ENCODE measurements around the gene RALGPS1. TPM values are rescaled to one million over a fixed set of nuclear protein-coding genes. Genes with fewer than 3 reads are reported as not detected.

RALGPS1 gene
- total RNA-seq, 4 donors from 2014 or later: 27.3 to 42.1 (median 39.1) TPM

DNA sequence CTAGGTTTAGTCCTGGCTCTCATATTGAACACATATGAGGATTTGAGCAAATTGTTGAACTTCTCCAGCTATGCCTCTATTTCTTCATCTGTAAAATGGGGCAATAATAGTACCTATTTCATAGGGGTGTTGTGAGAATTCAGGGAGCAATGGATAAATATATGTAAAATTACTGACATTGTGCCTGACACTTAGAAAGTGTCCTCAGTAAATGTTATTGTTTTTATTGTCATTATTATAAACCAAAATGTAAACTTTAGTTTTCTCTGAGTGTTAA lies 106.2 kb downstream of the RALGPS1 start:
- Histone ChIP-seq H3K27ac (peak overlapping the region in 1 of 3 donors; percentile 99), H3K4me1 (peaks cover 27 to 38% of the 10 kb centered on the region in 2 donors), H3K27me3 (no peaks in the 10 kb centered on the region), H3K36me3 (no peaks in the 10 kb centered on the region), H3K4me3 (replicated peaks in 1 of 3) (no peak overlapping the region), H3K9me3 (no peaks in the 10 kb centered on the region)
- intact Hi-C loops (cut with DNase I): no loop called here
- no peak for TF ChIP-seq POLR2A (IDR thresholded peaks at IDR 0.05)
- TF ChIP-seq, protein P1, sequence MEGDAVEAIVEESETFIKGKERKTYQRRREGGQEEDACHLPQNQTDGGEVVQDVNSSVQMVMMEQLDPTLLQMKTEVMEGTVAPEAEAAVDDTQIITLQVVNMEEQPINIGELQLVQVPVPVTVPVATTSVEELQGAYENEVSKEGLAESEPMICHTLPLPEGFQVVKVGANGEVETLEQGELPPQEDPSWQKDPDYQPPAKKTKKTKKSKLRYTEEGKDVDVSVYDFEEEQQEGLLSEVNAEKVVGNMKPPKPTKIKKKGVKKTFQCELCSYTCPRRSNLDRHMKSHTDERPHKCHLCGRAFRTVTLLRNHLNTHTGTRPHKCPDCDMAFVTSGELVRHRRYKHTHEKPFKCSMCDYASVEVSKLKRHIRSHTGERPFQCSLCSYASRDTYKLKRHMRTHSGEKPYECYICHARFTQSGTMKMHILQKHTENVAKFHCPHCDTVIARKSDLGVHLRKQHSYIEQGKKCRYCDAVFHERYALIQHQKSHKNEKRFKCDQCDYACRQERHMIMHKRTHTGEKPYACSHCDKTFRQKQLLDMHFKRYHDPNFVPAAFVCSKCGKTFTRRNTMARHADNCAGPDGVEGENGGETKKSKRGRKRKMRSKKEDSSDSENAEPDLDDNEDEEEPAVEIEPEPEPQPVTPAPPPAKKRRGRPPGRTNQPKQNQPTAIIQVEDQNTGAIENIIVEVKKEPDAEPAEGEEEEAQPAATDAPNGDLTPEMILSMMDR (IDR thresholded peaks at IDR 0.05): no peak
- no peak for DNase-seq

GRCh38 chr9:127021664-127022363 lies 107.2 kb downstream of the RALGPS1 start:
- H3K4me1 ChIP-seq: peaks cover 31 to 41% of the 10 kb centered on the region in 2 donors
- H3K9me3 ChIP-seq: no peaks in the 10 kb centered on the region
- H3K36me3 ChIP-seq: no peaks in the 10 kb centered on the region
- H3K27ac ChIP-seq: peak overlapping the region in 2 of 3 donors; percentile 91 to 99
- DNase-seq: peak; percentile 65
- intact Hi-C loops (cut with DNase I): no loop called here
- TF ChIP-seq POLR2A (IDR thresholded peaks at IDR 0.05): no peak
- TF ChIP-seq, protein P1 (IDR thresholded peaks at IDR 0.05): no peak
- WGBS, 2 donors: 62 to 68% methylated on average over 10 of the region's 10 CpGs
- no peaks in the 10 kb centered on the region for H3K27me3 ChIP-seq
- no peak overlapping the region for H3K4me3 ChIP-seq (replicated peaks in 1 of 3)

GRCh38 chr9:127022913-127023660 lies 108.5 kb downstream of the RALGPS1 start:
- no peaks in the 10 kb centered on the region for H3K36me3 ChIP-seq
- DNase-seq: peak in 1 of 2 donors; percentile 18
- WGBS, 2 donors: 53 to 72% methylated on average over 3 of the region's 3 CpGs
- H3K9me3 ChIP-seq: no peaks in the 10 kb centered on the region
- peak overlapping the region; percentile 91 to 99 (median 92) for H3K27ac ChIP-seq
- no peak overlapping the region for H3K4me3 ChIP-seq (replicated peaks in 1 of 3)
- TF ChIP-seq, protein P1 (IDR thresholded peaks at IDR 0.05): peak in 2 of 6 experiments; percentile 10 to 15
- no peak for TF ChIP-seq POLR2A (IDR thresholded peaks at IDR 0.05)
- H3K4me1 ChIP-seq: peaks cover 34 to 43% of the 10 kb centered on the region in 2 donors
- no peaks in the 10 kb centered on the region for H3K27me3 ChIP-seq
- intact Hi-C loops (cut with DNase I): no loop called here

GRCh38 chr9:127025042-127025441 lies 110.5 kb downstream of the RALGPS1 start:
- no peak for DNase-seq
- Histone ChIP-seq H3K27ac (peak overlapping the region; percentile 91 to 99 (median 92)), H3K9me3 (no peaks in the 10 kb centered on the region), H3K36me3 (no peaks in the 10 kb centered on the region), H3K27me3 (no peaks in the 10 kb centered on the region), H3K4me1 (peaks cover 34 to 39% of the 10 kb centered on the region in 2 donors), H3K4me3 (replicated peaks in 1 of 3) (no peak overlapping the region)
- intact Hi-C loops (cut with DNase I): no loop called here
- TF ChIP-seq, protein P1 (IDR thresholded peaks at IDR 0.05): no peak
- WGBS, 2 donors: 92 to 96% methylated on average over 7 of the region's 7 CpGs

- H3K4me3 ChIP-seq (replicated peaks in 1 of 3): no peak overlapping the region
- H3K36me3 ChIP-seq: no peaks in the 10 kb centered on the region
- no peak overlapping the region for H3K27ac ChIP-seq
- intact Hi-C loops (cut with DNase I): no loop called here
- H3K27me3 ChIP-seq: no peaks in the 10 kb centered on the region
- no peak for DNase-seq
- H3K9me3 ChIP-seq: no peaks in the 10 kb centered on the region
- 88 to 93% methylated on average over 2 of the region's 2 CpGs for WGBS, 2 donors
- TF ChIP-seq, protein P1 (IDR thresholded peaks at IDR 0.05): no peak
- no peak for TF ChIP-seq POLR2A (IDR thresholded peaks at IDR 0.05)
- peaks cover 26 to 27% of the 10 kb centered on the region in 2 donors for H3K4me1 ChIP-seq
These were observed 113.1 kb downstream of the RALGPS1 start for GRCh38 chr9:127027694-127028093.
